Neural cell (in vitro differentiated cells): ENCODE results near the gene PTK6. TPM values are rescaled to one million over a fixed set of nuclear protein-coding genes. Genes with fewer than 3 reads are reported as not detected.

Source experiments
- H2AFZ ChIP-seq: fragments of 200-600, 300-800 bp; sonication (generic), shearing (Covaris generic); 2 replicates; pipeline ENCODE4 v1.6.0; 2014; ENCODE audit warnings: low read depth, mild to moderate bottlenecking, antibody characterized with exemption, low read length, moderate library complexity
- H3F3A ChIP-seq: fragments of 200-600 bp; shearing (Covaris generic); 2 replicates; pipeline ENCODE4 v1.6.1; 2016; ENCODE audit warnings: mild to moderate bottlenecking, moderate library complexity, mixed read lengths, antibody characterized with exemption, low read length; ENCODE audit not compliant: insufficient read depth, poor library complexity, severe bottlenecking
- H3K27ac ChIP-seq: fragments of 200-600, 300-800 bp; sonication (generic), shearing (Covaris generic); 2 replicates; pipeline ENCODE4 v1.5.1; 2014; ENCODE audit warnings: mild to moderate bottlenecking, low read length, moderate library complexity
- H3K27me3 ChIP-seq: fragments of 300-800, 200-600 bp; sonication (generic), shearing (Covaris generic); 2 replicates; pipeline ENCODE4 v1.6.0; 2014; ENCODE audit warnings: mild to moderate bottlenecking, low read depth, low read length, moderate library complexity; ENCODE audit not compliant: insufficient read depth
- H3K36me3 ChIP-seq: fragments of 300-800, 200-600 bp; sonication (generic), shearing (Covaris generic); 2 replicates; pipeline ENCODE4 v1.5.1; 2014; ENCODE audit warnings: mild to moderate bottlenecking, antibody characterized with exemption, low read length, moderate library complexity; ENCODE audit not compliant: insufficient read depth
- H3K4me2 ChIP-seq: fragments of 300-800, 200-600 bp; sonication (generic), shearing (Covaris generic); 2 replicates; pipeline ENCODE4 v1.6.0; 2014; ENCODE audit warnings: mild to moderate bottlenecking, low read length
- H3K4me3 ChIP-seq: fragments of 300-800, 200-600 bp; sonication (generic), shearing (Covaris generic); 2 replicates; pipeline ENCODE4 v1.5.1; 2014; ENCODE audit warnings: mild to moderate bottlenecking, low read length, moderate library complexity
- H3K79me2 ChIP-seq: fragments of 200-600 bp; shearing (Covaris generic); replicated peaks from 2 replicates; pipeline ENCODE4 v1.6.0; 2014; ENCODE audit warnings: mild to moderate bottlenecking, low read length, moderate library complexity; ENCODE audit not compliant: insufficient read depth
- H3K9ac ChIP-seq: fragments of 300-800, 200-600 bp; sonication (generic), shearing (Covaris generic); 2 replicates; pipeline ENCODE4 v1.6.1; 2016; ENCODE audit warnings: mild to moderate bottlenecking, low read length, mixed read lengths
- H3K9me2 ChIP-seq: fragments of 200-600 bp; shearing (Covaris generic); 2 replicates; pipeline ENCODE4 v1.6.1; 2016; ENCODE audit warnings: mild to moderate bottlenecking, low read length, mixed read lengths; ENCODE audit not compliant: insufficient read depth
- H3K9me3 ChIP-seq: fragments of 200-600, 300-800 bp; sonication (generic), shearing (Covaris generic); 2 replicates; pipeline ENCODE4 v1.6.1; 2016; ENCODE audit warnings: mild to moderate bottlenecking, mixed run types, low read length, moderate library complexity, mixed read lengths
- H4K20me1 ChIP-seq: fragments of 200-600 bp; shearing (Covaris generic); 2 replicates; pipeline ENCODE4 v1.6.1; 2016; ENCODE audit warnings: mild to moderate bottlenecking, mixed run types; ENCODE audit not compliant: insufficient read depth
- EP300 ChIP-seq: fragments of 450-650 bp; conservative IDR thresholded peaks from 2 replicates; pipeline ENCODE4 v1.6.1; 2014; ENCODE audit warnings: antibody characterized with exemption, mild to moderate bottlenecking, moderate library complexity; ENCODE audit not compliant: poor library complexity, severe bottlenecking
- EZH2 ChIP-seq: fragments of 200-600, 300-800 bp; shearing (Covaris generic), sonication (generic); IDR thresholded peaks from 2 replicates; pipeline ENCODE4 v1.6.1; 2014; ENCODE audit warnings: antibody characterized with exemption, low read length, borderline replicate concordance, mild to moderate bottlenecking; ENCODE audit not compliant: insufficient read depth, poor library complexity, severe bottlenecking
- MXI1 ChIP-seq: fragments of 450-650 bp; conservative IDR thresholded peaks from 2 replicates; pipeline ENCODE4 v1.6.1; 2014; ENCODE audit warnings: antibody characterized with exemption, mild to moderate bottlenecking; ENCODE audit not compliant: poor library complexity, severe bottlenecking
- POLR2AphosphoS5 ChIP-seq: IDR thresholded peaks from 2 replicates; pipeline ENCODE4 v1.6.1; 2012
- RAD21 ChIP-seq: fragments of 450-650 bp; conservative IDR thresholded peaks from 2 replicates; pipeline ENCODE4 v1.6.1; 2014; ENCODE audit warnings: antibody characterized with exemption, mild to moderate bottlenecking, moderate library complexity
- REST ChIP-seq: IDR thresholded peaks from 2 replicates; pipeline ENCODE4 v1.6.1; 2012; ENCODE audit warnings: borderline replicate concordance
- SMC3 ChIP-seq: fragments of 450-650 bp; conservative IDR thresholded peaks from 2 replicates; pipeline ENCODE4 v1.6.1; 2014; ENCODE audit warnings: antibody characterized with exemption, mild to moderate bottlenecking, moderate library complexity; ENCODE audit not compliant: poor library complexity
- TAF1 ChIP-seq: IDR thresholded peaks from 2 replicates; pipeline ENCODE4 v1.6.1; 2012; ENCODE audit warnings: low read depth
- polyA plus RNA-seq: library from polyadenylated mRNA; depleted of rRNA; stranded (reverse); fragments of >200 nt; gene quantifications from 2 replicates; pipeline ENCODE4 v1.2.3, GENCODE V29; 2014
- TF ChIP-seq, protein P1 (sequence below): fragments of 450-650 bp; IDR thresholded peaks from 2 replicates; pipeline ENCODE4 v1.5.1; 2014; ENCODE audit warnings: antibody characterized with exemption, mild to moderate bottlenecking, moderate library complexity; ENCODE audit not compliant: poor library complexity, severe bottlenecking

PTK6 gene
- polyA plus RNA-seq, 1 donor from 2014 or later: not detected

DNA sequence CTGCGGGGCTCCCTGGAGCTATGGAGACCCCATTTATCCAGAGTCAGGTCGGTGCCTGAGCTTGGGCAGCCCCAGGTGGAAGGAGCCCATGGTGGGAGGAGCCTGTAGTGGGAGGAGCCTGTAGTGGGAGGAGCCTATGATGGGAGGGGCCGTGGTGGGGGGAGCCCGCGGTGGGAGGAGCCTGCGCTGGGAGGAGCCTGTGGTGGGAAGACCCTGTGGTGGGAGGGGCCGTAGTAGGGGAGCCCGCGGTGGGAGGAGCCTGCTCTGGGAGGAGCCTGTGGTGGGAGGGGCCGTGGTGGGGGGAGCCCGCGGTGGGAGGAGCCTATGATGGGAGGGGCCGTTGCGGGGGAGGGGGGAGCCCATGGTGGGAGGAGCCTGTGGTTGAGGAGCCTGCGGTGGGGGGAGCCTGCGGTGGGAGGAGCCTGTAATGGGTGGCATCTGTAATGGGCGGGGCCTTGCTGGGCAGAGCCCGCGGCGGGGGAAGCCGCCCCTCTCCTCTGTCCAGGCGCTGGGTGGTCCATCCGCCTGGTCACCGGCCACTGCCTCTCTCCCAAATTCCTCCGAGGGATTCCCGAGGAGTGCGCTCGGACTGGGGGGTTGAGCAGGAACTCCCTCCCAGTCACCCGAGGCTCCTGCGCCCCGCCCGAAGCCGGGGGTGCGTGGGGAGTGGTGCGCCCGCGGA lies 16.2 kb upstream of the PTK6 start:
- Histone ChIP-seq H3K4me2 (no peak overlapping the region), H3K36me3 (no peaks in the 10 kb centered on the region), H3K9ac (peak overlapping the region; percentile 54), H4K20me1 (no peaks in the 10 kb centered on the region), H3K9me2 (no peaks in the 10 kb centered on the region), H2AFZ (peak overlapping the region; percentile 45), H3K4me3 (peak overlapping the region; percentile 65), H3K79me2 (no peaks in the 10 kb centered on the region), H3K27ac (no peak overlapping the region), H3F3A (no peaks in the 10 kb centered on the region), H3K9me3 (no peaks in the 10 kb centered on the region), H3K27me3 (no peaks in the 10 kb centered on the region)
- TF ChIP-seq EZH2 (no peak), REST (no peak), SMC3 (no peak), EP300 (no peak), MXI1 (no peak), TAF1 (no peak), RAD21 (no peak), POLR2AphosphoS5 (no peak)
- TF ChIP-seq, protein P1, sequence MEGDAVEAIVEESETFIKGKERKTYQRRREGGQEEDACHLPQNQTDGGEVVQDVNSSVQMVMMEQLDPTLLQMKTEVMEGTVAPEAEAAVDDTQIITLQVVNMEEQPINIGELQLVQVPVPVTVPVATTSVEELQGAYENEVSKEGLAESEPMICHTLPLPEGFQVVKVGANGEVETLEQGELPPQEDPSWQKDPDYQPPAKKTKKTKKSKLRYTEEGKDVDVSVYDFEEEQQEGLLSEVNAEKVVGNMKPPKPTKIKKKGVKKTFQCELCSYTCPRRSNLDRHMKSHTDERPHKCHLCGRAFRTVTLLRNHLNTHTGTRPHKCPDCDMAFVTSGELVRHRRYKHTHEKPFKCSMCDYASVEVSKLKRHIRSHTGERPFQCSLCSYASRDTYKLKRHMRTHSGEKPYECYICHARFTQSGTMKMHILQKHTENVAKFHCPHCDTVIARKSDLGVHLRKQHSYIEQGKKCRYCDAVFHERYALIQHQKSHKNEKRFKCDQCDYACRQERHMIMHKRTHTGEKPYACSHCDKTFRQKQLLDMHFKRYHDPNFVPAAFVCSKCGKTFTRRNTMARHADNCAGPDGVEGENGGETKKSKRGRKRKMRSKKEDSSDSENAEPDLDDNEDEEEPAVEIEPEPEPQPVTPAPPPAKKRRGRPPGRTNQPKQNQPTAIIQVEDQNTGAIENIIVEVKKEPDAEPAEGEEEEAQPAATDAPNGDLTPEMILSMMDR: no peak

GRCh38 chr20:63552481-63553249 lies 15.5 kb upstream of the PTK6 start:
- H3K36me3 ChIP-seq: no peaks in the 10 kb centered on the region
- no peak overlapping the region for H2AFZ ChIP-seq
- H3F3A ChIP-seq: no peaks in the 10 kb centered on the region
- H3K4me3 ChIP-seq: no peak overlapping the region
- no peaks in the 10 kb centered on the region for H3K9me3 ChIP-seq
- no peak overlapping the region for H3K9ac ChIP-seq
- no peaks in the 10 kb centered on the region for H3K27me3 ChIP-seq
- no peaks in the 10 kb centered on the region for H4K20me1 ChIP-seq
- H3K79me2 ChIP-seq: no peaks in the 10 kb centered on the region
- no peak for TF ChIP-seq EP300
- TF ChIP-seq REST: no peak
- TF ChIP-seq, protein P1: no peak
- no peak for TF ChIP-seq SMC3
- no peak for TF ChIP-seq TAF1
- TF ChIP-seq EZH2: no peak
- TF ChIP-seq RAD21: no peak
- TF ChIP-seq MXI1: no peak
- TF ChIP-seq POLR2AphosphoS5: no peak
- no peak overlapping the region for H3K27ac ChIP-seq
- no peaks in the 10 kb centered on the region for H3K9me2 ChIP-seq
- no peak overlapping the region for H3K4me2 ChIP-seq
